Osteoblast (primary cell): ENCODE results near the gene NR2C1. TPM values are rescaled to one million over a fixed set of nuclear protein-coding genes. Genes with fewer than 3 reads are reported as not detected.

Source experiments
- DNase-seq: peaks from one replicate; pipeline ENCODE4 v3.0.0; 2011; ENCODE audit warnings: low spot score, mixed read lengths; ENCODE audit not compliant: insufficient read length; ENCODE audit errors: missing footprints
- H2AFZ ChIP-seq: 2 replicates; pipeline ENCODE4 v1.6.0; 2011; ENCODE audit warnings: mild to moderate bottlenecking, low read length
- H3K27ac ChIP-seq: 2 replicates; pipeline ENCODE4 v1.5.1; 2011; ENCODE audit warnings: mild to moderate bottlenecking, low read depth, low read length, moderate library complexity
- H3K27me3 ChIP-seq: 2 replicates; pipeline ENCODE4 v1.6.0; 2012; ENCODE audit warnings: mild to moderate bottlenecking, control low read depth, inconsistent platforms, low read length, moderate library complexity; ENCODE audit not compliant: insufficient read depth
- H3K36me3 ChIP-seq: 2 replicates; pipeline ENCODE4 v1.5.1; 2011; ENCODE audit warnings: mild to moderate bottlenecking, low read length, control low read depth, moderate library complexity; ENCODE audit not compliant: insufficient read depth
- H3K4me1 ChIP-seq: 2 replicates; pipeline ENCODE4 v1.5.1; 2011; ENCODE audit warnings: mild to moderate bottlenecking, low read length, control low read depth, moderate library complexity; ENCODE audit not compliant: insufficient read depth
- H3K4me2 ChIP-seq: 2 replicates; pipeline ENCODE4 v1.6.0; 2011; ENCODE audit warnings: mild to moderate bottlenecking, low read length; ENCODE audit not compliant: insufficient read depth
- H3K4me3 ChIP-seq: fragments of 200-600 bp; sonication (generic); 3 replicates; pipeline ENCODE4 v1.5.1; 2012; ENCODE audit warnings: mild to moderate bottlenecking, low read length, inconsistent platforms; ENCODE audit not compliant: insufficient read depth
- H3K79me2 ChIP-seq: 2 replicates; pipeline ENCODE4 v1.6.0; 2012; ENCODE audit warnings: mild to moderate bottlenecking, low read length, control low read depth, inconsistent platforms; ENCODE audit not compliant: insufficient read depth
- H3K9me3 ChIP-seq: 2 replicates; pipeline ENCODE4 v1.5.1; 2011; ENCODE audit warnings: low read depth, low read length, control low read depth
- H4K20me1 ChIP-seq: 2 replicates; pipeline ENCODE4 v1.6.0; 2012; ENCODE audit warnings: mild to moderate bottlenecking, low read length, control low read depth; ENCODE audit not compliant: insufficient read depth
- total RNA-seq: library from RNA; depleted of rRNA; stranded (reverse); fragments of >200 nt; gene quantifications from 2 replicates; pipeline ENCODE4 v1.2.3, GENCODE V29; 2012
- TF ChIP-seq, protein P1 (sequence below): IDR thresholded peaks from 2 replicates; pipeline ENCODE4 v1.5.1; 2011; ENCODE audit warnings: mild to moderate bottlenecking, low read depth, low read length, moderate library complexity; ENCODE audit errors: extremely low read depth

The NR2C1 gene
- total RNA-seq, 1 donor = 22.1 TPM

DNA sequence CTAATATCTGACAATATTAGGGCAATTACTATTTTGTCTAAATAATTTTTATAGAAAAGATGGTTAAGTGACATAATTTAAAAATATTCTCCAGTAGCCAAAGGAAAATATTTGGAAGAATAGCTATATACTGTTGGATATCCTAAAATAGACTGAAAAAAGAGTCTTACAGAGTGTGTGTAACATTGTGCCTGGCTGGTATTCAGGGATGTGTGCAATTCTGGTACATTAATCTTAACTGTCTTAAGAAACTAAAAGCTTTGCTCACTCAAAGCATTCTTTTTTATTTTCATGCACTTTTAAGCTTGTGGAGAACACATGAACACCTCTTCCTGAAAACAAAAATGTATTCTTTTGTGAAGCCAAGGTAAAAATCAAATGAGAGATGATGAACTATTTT lies 10.1 kb upstream of the NR2C1 start:
- no peaks in the 10 kb centered on the region for H3K27me3 ChIP-seq
- H3K4me2 ChIP-seq = peak overlapping the region; percentile 21
- no peaks in the 10 kb centered on the region for H4K20me1 ChIP-seq
- H3K4me1 ChIP-seq = peaks cover 11% of the 10 kb centered on the region
- no peaks in the 10 kb centered on the region for H3K36me3 ChIP-seq
- no peaks in the 10 kb centered on the region for H3K79me2 ChIP-seq
- no peak overlapping the region for H2AFZ ChIP-seq
- H3K4me3 ChIP-seq = no peak overlapping the region
- H3K9me3 ChIP-seq = no peaks in the 10 kb centered on the region
- H3K27ac ChIP-seq = peak overlapping the region; percentile 1
- DNase-seq = no peak
- TF ChIP-seq, protein P1, sequence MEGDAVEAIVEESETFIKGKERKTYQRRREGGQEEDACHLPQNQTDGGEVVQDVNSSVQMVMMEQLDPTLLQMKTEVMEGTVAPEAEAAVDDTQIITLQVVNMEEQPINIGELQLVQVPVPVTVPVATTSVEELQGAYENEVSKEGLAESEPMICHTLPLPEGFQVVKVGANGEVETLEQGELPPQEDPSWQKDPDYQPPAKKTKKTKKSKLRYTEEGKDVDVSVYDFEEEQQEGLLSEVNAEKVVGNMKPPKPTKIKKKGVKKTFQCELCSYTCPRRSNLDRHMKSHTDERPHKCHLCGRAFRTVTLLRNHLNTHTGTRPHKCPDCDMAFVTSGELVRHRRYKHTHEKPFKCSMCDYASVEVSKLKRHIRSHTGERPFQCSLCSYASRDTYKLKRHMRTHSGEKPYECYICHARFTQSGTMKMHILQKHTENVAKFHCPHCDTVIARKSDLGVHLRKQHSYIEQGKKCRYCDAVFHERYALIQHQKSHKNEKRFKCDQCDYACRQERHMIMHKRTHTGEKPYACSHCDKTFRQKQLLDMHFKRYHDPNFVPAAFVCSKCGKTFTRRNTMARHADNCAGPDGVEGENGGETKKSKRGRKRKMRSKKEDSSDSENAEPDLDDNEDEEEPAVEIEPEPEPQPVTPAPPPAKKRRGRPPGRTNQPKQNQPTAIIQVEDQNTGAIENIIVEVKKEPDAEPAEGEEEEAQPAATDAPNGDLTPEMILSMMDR = no peak

DNA sequence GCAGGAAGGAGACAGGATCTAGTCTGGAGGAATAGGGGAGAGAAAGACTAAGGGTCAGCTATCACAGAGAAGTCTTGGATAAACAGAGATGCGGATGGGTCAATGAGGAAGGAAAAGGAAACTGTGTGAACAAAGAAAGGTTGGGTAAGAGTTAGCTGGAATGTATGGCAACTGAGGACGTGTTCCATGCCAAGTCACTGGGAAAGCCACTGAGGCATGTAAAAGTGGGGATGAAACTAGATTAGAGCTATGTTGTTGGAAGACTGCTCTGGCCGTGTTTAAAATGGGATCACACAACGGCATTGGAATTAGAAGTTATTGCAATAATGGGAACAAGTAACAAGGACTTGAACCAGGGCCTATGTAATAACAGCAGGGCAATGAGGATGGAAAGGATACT lies 3.9 kb upstream of the NR2C1 start:
- DNase-seq = no peak
- no peaks in the 10 kb centered on the region for H3K36me3 ChIP-seq
- H4K20me1 ChIP-seq = no peaks in the 10 kb centered on the region
- no peak overlapping the region for H2AFZ ChIP-seq
- no peaks in the 10 kb centered on the region for H3K4me1 ChIP-seq
- no peak overlapping the region for H3K4me2 ChIP-seq
- no peak overlapping the region for H3K27ac ChIP-seq
- H3K9me3 ChIP-seq = no peaks in the 10 kb centered on the region
- no peaks in the 10 kb centered on the region for H3K27me3 ChIP-seq
- H3K79me2 ChIP-seq = peaks cover 4% of the 10 kb centered on the region
- TF ChIP-seq, protein P1 = no peak
- no peak overlapping the region for H3K4me3 ChIP-seq

DNA sequence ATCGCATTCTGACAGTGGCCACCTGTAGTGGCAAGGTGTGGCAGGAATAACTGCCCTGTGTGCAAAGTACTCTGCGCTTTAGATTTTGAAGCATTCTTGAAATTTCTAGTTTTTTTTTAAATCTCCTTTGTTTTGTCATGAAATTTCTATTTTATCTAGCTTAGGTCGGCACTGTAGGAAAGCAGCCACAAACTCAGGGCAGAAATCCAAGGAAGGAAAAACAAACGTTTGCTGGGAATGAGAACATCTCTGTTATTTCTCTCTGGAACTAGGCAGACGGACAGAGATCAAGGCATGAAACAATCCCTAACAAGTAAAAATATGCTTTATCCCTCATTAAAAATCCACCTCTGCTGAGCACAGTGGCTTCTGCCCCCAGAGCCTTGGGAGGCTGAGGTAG lies 1.3 kb upstream of the NR2C1 start:
- no peaks in the 10 kb centered on the region for H4K20me1 ChIP-seq
- H3K4me3 ChIP-seq = no peak overlapping the region
- no peak overlapping the region for H2AFZ ChIP-seq
- H3K36me3 ChIP-seq = no peaks in the 10 kb centered on the region
- no peaks in the 10 kb centered on the region for H3K4me1 ChIP-seq
- no peaks in the 10 kb centered on the region for H3K27me3 ChIP-seq
- DNase-seq = no peak
- TF ChIP-seq, protein P1 = no peak
- no peaks in the 10 kb centered on the region for H3K9me3 ChIP-seq
- peaks cover 29% of the 10 kb centered on the region for H3K79me2 ChIP-seq
- no peak overlapping the region for H3K4me2 ChIP-seq
- no peak overlapping the region for H3K27ac ChIP-seq

DNA sequence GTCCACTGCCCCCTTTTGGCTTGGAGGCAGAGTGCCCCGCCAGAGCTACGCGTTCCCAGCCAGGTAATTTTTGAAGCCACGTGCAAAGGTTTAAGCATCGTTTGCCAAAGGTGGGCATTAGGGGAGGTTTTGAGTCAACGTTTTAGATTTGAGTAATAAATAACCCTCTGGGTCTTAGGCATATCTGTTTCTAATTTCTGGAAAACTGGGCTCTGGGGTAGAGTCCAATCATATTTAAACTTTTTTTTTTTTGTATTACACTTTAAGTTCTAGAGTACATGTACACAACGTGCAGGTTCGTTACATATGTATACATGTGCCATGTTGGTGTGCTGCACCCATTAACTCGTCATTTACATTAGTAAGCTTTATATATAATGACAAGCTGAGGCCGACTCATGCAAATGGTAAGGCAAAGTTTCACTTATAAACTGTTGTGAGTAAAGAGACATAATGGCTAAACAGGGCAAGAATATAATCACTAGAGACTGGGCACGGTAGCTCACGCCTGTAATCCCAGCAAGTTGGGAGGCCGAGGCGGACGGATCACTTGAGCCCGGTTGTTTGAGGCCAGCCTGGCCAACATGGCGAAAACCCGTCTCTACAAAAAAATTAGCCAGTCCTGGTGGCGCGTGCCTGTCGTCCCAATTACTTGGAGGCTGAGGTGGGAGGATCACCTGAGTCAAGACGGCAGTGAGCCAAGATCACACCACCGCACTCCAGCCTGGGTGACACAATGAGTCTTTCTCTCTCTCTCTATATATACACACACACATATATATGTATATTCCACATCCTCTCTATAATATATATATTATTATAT lies 491 bp upstream of the NR2C1 start:
- no peak overlapping the region for H3K27ac ChIP-seq
- TF ChIP-seq, protein P1 = peak; percentile 86
- H4K20me1 ChIP-seq = no peaks in the 10 kb centered on the region
- H3K9me3 ChIP-seq = no peaks in the 10 kb centered on the region
- H2AFZ ChIP-seq = peak overlapping the region; percentile 94
- no peak for DNase-seq
- no peaks in the 10 kb centered on the region for H3K4me1 ChIP-seq
- H3K4me3 ChIP-seq = peak overlapping the region; percentile 94
- H3K27me3 ChIP-seq = no peaks in the 10 kb centered on the region
- peak overlapping the region; percentile 82 for H3K4me2 ChIP-seq
- H3K36me3 ChIP-seq = no peaks in the 10 kb centered on the region
- H3K79me2 ChIP-seq = peaks cover 38% of the 10 kb centered on the region
